Activated CD4-positive, alpha-beta memory T cell treated with anti-CD3 and anti-CD28 coated beads for 36 hours (primary cell): Measurements from ENCODE around the gene TMEM37. TPM values are rescaled to one million over a fixed set of nuclear protein-coding genes. Genes with fewer than 3 reads are reported as not detected.

Source experiments
- CTCF ChIA-PET: fragments of 350-600 bp; sonication (Branson Sonifier 250); formaldehyde crosslinking; loops from one replicate; lab custom pipeline; 2021; ENCODE audit warnings: antibody characterized with exemption, inconsistent platforms; lab: Charles Lee
- POLR2A ChIA-PET: fragments of 350-600 bp; sonication (Branson Sonifier 250); formaldehyde crosslinking; loops from one replicate; lab custom pipeline; 2021; ENCODE audit warnings: antibody characterized with exemption; lab: Charles Lee
- DNase-seq: peaks from one replicate; pipeline ENCODE4 v3.0.0-alpha.2; 2020
- H3K27ac Mint-ChIP-seq: one replicate; pipeline ENCODE4 v1.8.0; 2021; ENCODE audit warnings: mixed read lengths
- H3K27me3 Mint-ChIP-seq: one replicate; pipeline ENCODE4 v1.8.0; 2021; ENCODE audit warnings: mixed read lengths
- H3K36me3 Mint-ChIP-seq: one replicate; pipeline ENCODE4 v1.8.0; 2021; ENCODE audit warnings: mixed read lengths
- H3K4me1 Mint-ChIP-seq: one replicate; pipeline ENCODE4 v1.8.0; 2021; ENCODE audit warnings: low read depth, mixed read lengths
- H3K4me3 Mint-ChIP-seq: one replicate; pipeline ENCODE4 v1.8.0; 2021; ENCODE audit warnings: mild to moderate bottlenecking, mixed read lengths
- H3K9me3 Mint-ChIP-seq: one replicate; pipeline ENCODE4 v1.8.0; 2021; ENCODE audit warnings: mixed read lengths
- intact Hi-C: fragments of 100-400 bp; cut with micrococcal nuclease; formaldehyde crosslinking; loops from one replicate; pipeline ENCODE4 v1.15.1; 2023
- total RNA-seq, 2 experiments: library from RNA; stranded (reverse); gene quantifications; one replicate each; pipeline ENCODE4 v1.2.3, GENCODE V29; 2021

TMEM37 gene
- total RNA-seq, 2 experiments from 2014 or later: not detected

DNA sequence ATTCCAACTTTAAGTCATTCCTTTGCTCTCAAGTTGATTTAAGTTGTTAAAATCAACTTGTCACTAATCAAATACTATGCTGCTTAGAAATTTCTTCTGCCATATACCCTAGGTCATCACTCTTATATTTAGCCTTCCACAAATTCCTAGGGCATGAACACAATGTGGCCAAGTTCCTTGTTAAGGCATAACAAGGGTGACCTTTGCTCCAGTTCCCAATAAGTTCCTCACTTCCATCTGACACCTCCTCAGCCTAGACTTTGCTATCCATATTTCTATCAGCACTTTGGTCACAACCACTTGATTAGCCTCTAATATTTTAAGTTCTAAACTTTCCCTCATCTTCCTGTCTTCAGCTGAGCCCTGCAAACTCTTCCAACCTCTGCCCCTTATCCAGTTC is 9.9 kb upstream of the TMEM37 start:
- Mint-ChIP-seq H3K4me1 (no peaks in the 10 kb centered on the region), H3K27ac (no peak overlapping the region), H3K36me3 (no peaks in the 10 kb centered on the region), H3K9me3 (peaks cover 2% of the 10 kb centered on the region), H3K4me3 (no peak overlapping the region), H3K27me3 (peaks cover 42% of the 10 kb centered on the region)
- POLR2A ChIA-PET: no interaction called here
- CTCF ChIA-PET: no interaction called here
- intact Hi-C loops: no loop called here
- DNase-seq: no peak

DNA sequence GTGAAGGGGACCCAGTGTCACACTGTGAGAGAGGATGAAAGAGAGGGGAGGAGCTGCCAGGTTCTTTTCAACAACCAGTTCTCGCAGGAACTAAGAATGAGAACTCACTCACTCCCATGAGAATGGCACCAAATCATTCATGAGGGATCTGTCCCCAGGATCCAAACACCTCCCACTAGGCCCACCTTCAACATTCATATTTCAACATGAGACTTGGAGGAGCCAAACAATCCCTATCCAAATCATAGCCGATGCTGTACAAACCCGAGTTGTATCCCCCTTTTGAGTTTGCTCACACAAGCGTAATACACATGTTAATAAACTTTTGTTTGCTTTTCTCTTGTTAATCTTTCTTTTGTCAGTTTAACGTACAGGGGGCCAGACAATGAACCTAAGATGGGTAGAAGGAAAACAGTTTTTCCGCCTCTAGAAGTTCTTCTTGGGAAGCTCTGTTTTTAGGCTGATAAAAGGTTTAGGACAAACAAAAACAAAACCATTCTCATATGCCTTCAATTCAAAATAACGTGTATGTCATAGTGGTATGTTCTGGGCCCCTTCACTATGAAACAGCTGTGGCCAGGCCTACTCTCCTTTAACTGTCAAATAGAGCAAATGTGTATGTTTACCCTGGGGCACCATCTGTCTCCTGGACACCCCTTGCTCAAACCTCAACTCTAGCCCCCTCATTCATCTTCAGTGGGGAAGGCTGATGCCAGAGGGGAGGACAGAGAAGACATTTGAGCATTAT is 9.1 kb upstream of the TMEM37 start:
- POLR2A ChIA-PET: no interaction called here
- Mint-ChIP-seq H3K4me3 (no peak overlapping the region), H3K4me1 (no peaks in the 10 kb centered on the region), H3K27me3 (peaks cover 46% of the 10 kb centered on the region), H3K36me3 (no peaks in the 10 kb centered on the region), H3K9me3 (peaks cover 2% of the 10 kb centered on the region), H3K27ac (no peak overlapping the region)
- intact Hi-C loops: no loop called here
- no peak for DNase-seq
- CTCF ChIA-PET: no interaction called here

GRCh38 chr2:119423108-119423444 is 8.6 kb upstream of the TMEM37 start:
- no peaks in the 10 kb centered on the region for H3K36me3 Mint-ChIP-seq
- no peaks in the 10 kb centered on the region for H3K4me1 Mint-ChIP-seq
- no peak overlapping the region for H3K27ac Mint-ChIP-seq
- intact Hi-C loops: no loop called here
- POLR2A ChIA-PET: no interaction called here
- no peak for DNase-seq
- H3K4me3 Mint-ChIP-seq: no peak overlapping the region
- H3K9me3 Mint-ChIP-seq: peaks cover 2% of the 10 kb centered on the region
- peaks cover 52% of the 10 kb centered on the region for H3K27me3 Mint-ChIP-seq
- CTCF ChIA-PET: no interaction called here

GRCh38 chr2:119423811-119424210 is 7.8 kb upstream of the TMEM37 start:
- intact Hi-C loops: no loop called here
- ChIA-PET POLR2A (no interaction called here), CTCF (no interaction called here)
- Mint-ChIP-seq H3K27me3 (peaks cover 57% of the 10 kb centered on the region), H3K27ac (no peak overlapping the region), H3K9me3 (peaks cover 2% of the 10 kb centered on the region), H3K4me3 (no peak overlapping the region), H3K4me1 (no peaks in the 10 kb centered on the region), H3K36me3 (no peaks in the 10 kb centered on the region)
- DNase-seq: no peak

- no peak overlapping the region for H3K27ac Mint-ChIP-seq
- intact Hi-C loops: no loop called here
- peaks cover 2% of the 10 kb centered on the region for H3K9me3 Mint-ChIP-seq
- CTCF ChIA-PET: no interaction called here
- no peak for DNase-seq
- POLR2A ChIA-PET: no interaction called here
- H3K36me3 Mint-ChIP-seq: no peaks in the 10 kb centered on the region
- H3K27me3 Mint-ChIP-seq: peaks cover 57% of the 10 kb centered on the region
- H3K4me1 Mint-ChIP-seq: no peaks in the 10 kb centered on the region
- H3K4me3 Mint-ChIP-seq: no peak overlapping the region
These were observed 7.2 kb upstream of the TMEM37 start for GRCh38 chr2:119424284-119425118.

DNA sequence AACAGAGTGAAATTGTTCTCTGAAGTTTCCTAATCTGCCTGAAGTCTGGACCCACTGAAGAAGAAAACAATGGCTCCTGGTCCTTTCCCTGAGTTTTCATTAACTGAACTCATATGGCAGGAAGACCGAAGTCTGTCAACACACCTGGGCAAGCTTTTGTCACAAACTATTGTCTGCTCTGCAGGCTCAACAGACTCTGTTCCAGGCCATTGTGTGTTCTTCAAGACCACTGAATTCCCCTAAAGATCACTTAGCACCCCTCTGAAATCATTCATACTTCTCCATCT is 6.6 kb upstream of the TMEM37 start:
- POLR2A ChIA-PET: no interaction called here
- CTCF ChIA-PET: no interaction called here
- intact Hi-C loops: no loop called here
- Mint-ChIP-seq H3K27ac (no peak overlapping the region), H3K9me3 (peaks cover 2% of the 10 kb centered on the region), H3K4me1 (no peaks in the 10 kb centered on the region), H3K4me3 (no peak overlapping the region), H3K27me3 (peaks cover 54% of the 10 kb centered on the region), H3K36me3 (no peaks in the 10 kb centered on the region)
- no peak for DNase-seq

DNA sequence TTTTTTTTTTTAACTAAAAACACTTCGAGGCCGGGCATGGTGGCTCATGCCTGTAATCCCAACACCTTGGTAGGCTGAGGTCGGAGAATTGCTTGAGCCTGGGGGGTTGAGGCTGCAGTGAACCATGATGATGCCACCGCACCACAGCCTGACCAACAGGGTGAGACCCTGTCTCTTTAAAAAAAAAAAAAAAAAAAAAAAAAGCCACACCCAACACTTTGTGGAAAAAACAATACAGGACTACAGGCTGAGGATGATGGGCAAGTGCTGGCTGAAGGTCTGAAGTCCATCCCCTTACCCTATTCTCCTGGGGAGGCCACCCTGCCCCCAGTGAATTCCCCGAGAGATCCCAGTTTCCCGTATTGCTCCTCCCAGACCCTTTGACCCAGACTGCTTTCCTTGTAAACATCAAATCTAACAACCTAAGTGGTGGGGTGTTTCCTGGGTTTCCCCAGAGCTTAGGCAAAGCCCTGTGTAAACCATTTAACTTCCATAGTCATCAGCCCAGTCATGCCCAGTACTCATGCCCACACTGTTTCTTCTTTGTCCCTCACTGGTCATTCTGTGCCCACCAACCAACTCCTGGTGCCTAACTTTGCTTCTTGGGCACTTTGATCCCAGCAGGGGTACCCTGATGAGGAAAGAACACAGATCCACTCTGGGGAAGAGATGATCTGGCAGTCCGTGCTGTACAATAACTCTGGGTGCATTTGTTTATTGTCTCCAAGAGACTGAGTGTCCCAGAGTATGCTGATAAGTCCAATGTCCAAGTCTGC is 5.8 kb upstream of the TMEM37 start:
- H3K36me3 Mint-ChIP-seq: no peaks in the 10 kb centered on the region
- H3K9me3 Mint-ChIP-seq: peaks cover 2% of the 10 kb centered on the region
- no peaks in the 10 kb centered on the region for H3K4me1 Mint-ChIP-seq
- no peak overlapping the region for H3K27ac Mint-ChIP-seq
- CTCF ChIA-PET: no interaction called here
- no peak for DNase-seq
- intact Hi-C loops: no loop called here
- POLR2A ChIA-PET: no interaction called here
- H3K4me3 Mint-ChIP-seq: no peak overlapping the region
- peaks cover 60% of the 10 kb centered on the region for H3K27me3 Mint-ChIP-seq

DNA sequence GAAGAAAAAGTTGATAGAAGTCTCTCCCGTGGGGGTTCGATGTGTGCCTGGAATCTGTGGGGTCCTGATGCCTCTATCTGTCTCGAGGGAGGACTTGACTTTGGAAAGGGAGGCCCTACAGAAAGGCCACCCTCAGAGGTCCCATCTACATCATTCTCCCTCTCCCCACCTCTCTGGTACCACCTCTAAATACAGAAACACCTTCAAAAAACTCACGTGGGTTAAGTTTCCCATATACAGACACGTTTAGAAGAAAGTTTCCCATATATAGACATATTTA is 5.3 kb upstream of the TMEM37 start:
- POLR2A ChIA-PET: no interaction called here
- no peaks in the 10 kb centered on the region for H3K4me1 Mint-ChIP-seq
- no peaks in the 10 kb centered on the region for H3K36me3 Mint-ChIP-seq
- DNase-seq: no peak
- H3K9me3 Mint-ChIP-seq: peaks cover 2% of the 10 kb centered on the region
- CTCF ChIA-PET: no interaction called here
- H3K27ac Mint-ChIP-seq: no peak overlapping the region
- intact Hi-C loops: no loop called here
- H3K27me3 Mint-ChIP-seq: peaks cover 64% of the 10 kb centered on the region
- H3K4me3 Mint-ChIP-seq: no peak overlapping the region

GRCh38 chr2:119426801-119427395 is 4.8 kb upstream of the TMEM37 start:
- peaks cover 59% of the 10 kb centered on the region for H3K27me3 Mint-ChIP-seq
- ChIA-PET CTCF (no interaction called here), POLR2A (no interaction called here)
- no peak for DNase-seq
- intact Hi-C loops: no loop called here
- H3K27ac Mint-ChIP-seq: no peak overlapping the region
- H3K4me3 Mint-ChIP-seq: no peak overlapping the region
- no peaks in the 10 kb centered on the region for H3K4me1 Mint-ChIP-seq
- no peaks in the 10 kb centered on the region for H3K36me3 Mint-ChIP-seq
- H3K9me3 Mint-ChIP-seq: no peaks in the 10 kb centered on the region

GRCh38 chr2:119427756-119428155 is 3.9 kb upstream of the TMEM37 start:
- POLR2A ChIA-PET: no interaction called here

GRCh38 chr2:119428488-119429224 is 3.0 kb upstream of the TMEM37 start:
- CTCF ChIA-PET: no interaction called here
- POLR2A ChIA-PET: no interaction called here
- Mint-ChIP-seq H3K27ac (no peak overlapping the region), H3K4me3 (no peak overlapping the region), H3K9me3 (no peaks in the 10 kb centered on the region), H3K4me1 (peaks cover 5% of the 10 kb centered on the region), H3K27me3 (peaks cover 67% of the 10 kb centered on the region), H3K36me3 (no peaks in the 10 kb centered on the region)
- no peak for DNase-seq
- intact Hi-C loops: no loop called here

More at GRCh38 chr2:119427756-119428155, 3.9 kb upstream of the TMEM37 start:
- Mint-ChIP-seq H3K4me3 (no peak overlapping the region), H3K27me3 (peaks cover 65% of the 10 kb centered on the region), H3K4me1 (peaks cover 5% of the 10 kb centered on the region), H3K9me3 (no peaks in the 10 kb centered on the region), H3K36me3 (no peaks in the 10 kb centered on the region), H3K27ac (no peak overlapping the region)
- CTCF ChIA-PET: no interaction called here
- intact Hi-C loops: no loop called here
- DNase-seq: no peak
